ENCODE measurements around the gene SHISA2.

SHISA2 gene

DNA sequence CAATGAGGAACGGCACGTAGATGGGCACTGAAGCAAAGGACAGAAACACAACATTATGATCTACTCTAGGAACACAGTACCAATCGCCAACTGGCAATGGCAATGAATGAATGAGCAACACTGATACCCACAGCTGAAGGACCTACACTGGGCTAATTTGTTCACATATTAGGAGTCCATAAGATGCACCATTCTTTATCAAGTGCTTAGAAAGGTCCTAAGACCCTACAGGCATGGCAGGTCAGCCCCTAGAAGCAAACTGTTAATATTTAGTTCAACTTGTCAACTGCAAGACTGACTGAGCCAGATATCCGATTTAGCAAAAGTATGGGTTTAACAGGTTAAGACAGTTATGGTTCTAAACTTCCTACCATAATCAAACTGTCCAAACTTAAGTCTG is 4.8 kb downstream of the SHISA2 start:
- no peaks in the 10 kb centered on the region for H3K9me2 ChIP-seq (ENCODE audit: low read depth, low read length)
- H3K9ac ChIP-seq (ENCODE audit: low read length): no peak overlapping the region

DNA sequence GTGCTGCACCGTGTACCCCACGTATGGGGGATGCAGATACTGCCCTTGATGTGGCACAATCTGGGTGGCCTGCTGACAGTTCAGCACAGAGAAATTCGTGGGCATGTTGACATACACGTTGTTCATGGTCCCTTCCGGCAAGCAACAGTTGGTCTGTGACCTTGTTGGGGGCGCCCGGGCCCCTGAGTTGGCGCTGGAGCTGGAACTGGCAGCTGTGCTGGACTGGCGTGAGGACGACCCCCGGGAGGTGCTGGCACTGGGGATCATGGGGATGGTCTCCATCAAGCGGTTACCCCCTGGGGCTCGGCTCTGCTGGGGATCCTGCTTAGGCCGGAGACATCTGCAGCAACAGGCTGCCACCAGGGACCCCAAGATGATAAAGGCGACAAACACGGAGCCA is 5.2 kb downstream of the SHISA2 start:
- no peaks in the 10 kb centered on the region for H3K27me3 ChIP-seq (ENCODE audit: insufficient read depth, low read length)
- H4K20me1 ChIP-seq (ENCODE audit: insufficient read depth, low read length): no peaks in the 10 kb centered on the region
- H2AFZ ChIP-seq (ENCODE audit: low read length): no peak overlapping the region
- no peak overlapping the region for H3K4me2 ChIP-seq (ENCODE audit: low read length)
- H3K4me3 ChIP-seq (ENCODE audit: low read depth, low read length, poor library complexity, severe bottlenecking): no peak overlapping the region
- no peaks in the 10 kb centered on the region for H3K9me3 ChIP-seq (ENCODE audit: low read length)
- H3K4me1 ChIP-seq (ENCODE audit: insufficient read depth, low read length, severe bottlenecking): no peaks in the 10 kb centered on the region
- no peak overlapping the region for H3K27ac ChIP-seq (ENCODE audit: low read depth, low read length, poor library complexity, severe bottlenecking)
- H3K9me2 ChIP-seq (ENCODE audit: low read depth, low read length): no peaks in the 10 kb centered on the region
- no peak overlapping the region for H3K9ac ChIP-seq (ENCODE audit: low read length)
- no peaks in the 10 kb centered on the region for H3F3A ChIP-seq (ENCODE audit: insufficient read depth, low read length)
- no peaks in the 10 kb centered on the region for H3K36me3 ChIP-seq (ENCODE audit: insufficient read depth, low read length)
- H3K79me2 ChIP-seq (ENCODE audit: insufficient read depth, low read length): no peaks in the 10 kb centered on the region
- TF ChIP-seq, protein P1, sequence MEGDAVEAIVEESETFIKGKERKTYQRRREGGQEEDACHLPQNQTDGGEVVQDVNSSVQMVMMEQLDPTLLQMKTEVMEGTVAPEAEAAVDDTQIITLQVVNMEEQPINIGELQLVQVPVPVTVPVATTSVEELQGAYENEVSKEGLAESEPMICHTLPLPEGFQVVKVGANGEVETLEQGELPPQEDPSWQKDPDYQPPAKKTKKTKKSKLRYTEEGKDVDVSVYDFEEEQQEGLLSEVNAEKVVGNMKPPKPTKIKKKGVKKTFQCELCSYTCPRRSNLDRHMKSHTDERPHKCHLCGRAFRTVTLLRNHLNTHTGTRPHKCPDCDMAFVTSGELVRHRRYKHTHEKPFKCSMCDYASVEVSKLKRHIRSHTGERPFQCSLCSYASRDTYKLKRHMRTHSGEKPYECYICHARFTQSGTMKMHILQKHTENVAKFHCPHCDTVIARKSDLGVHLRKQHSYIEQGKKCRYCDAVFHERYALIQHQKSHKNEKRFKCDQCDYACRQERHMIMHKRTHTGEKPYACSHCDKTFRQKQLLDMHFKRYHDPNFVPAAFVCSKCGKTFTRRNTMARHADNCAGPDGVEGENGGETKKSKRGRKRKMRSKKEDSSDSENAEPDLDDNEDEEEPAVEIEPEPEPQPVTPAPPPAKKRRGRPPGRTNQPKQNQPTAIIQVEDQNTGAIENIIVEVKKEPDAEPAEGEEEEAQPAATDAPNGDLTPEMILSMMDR (IDR thresholded peaks at IDR 0.05; ENCODE audit: low read length): no peak
- TF ChIP-seq EZH2 (IDR thresholded peaks at IDR 0.05; ENCODE audit: borderline replicate concordance, low read length): no peak

More for the DNA sequence above, 4.8 kb downstream of the SHISA2 start:
- H3K4me2 ChIP-seq (ENCODE audit: low read length): no peak overlapping the region
- H3K4me1 ChIP-seq (ENCODE audit: insufficient read depth, low read length, severe bottlenecking): no peaks in the 10 kb centered on the region
- H3K36me3 ChIP-seq (ENCODE audit: insufficient read depth, low read length): no peaks in the 10 kb centered on the region
- no peaks in the 10 kb centered on the region for H3K27me3 ChIP-seq (ENCODE audit: insufficient read depth, low read length)
- no peaks in the 10 kb centered on the region for H3K79me2 ChIP-seq (ENCODE audit: insufficient read depth, low read length)
- H2AFZ ChIP-seq (ENCODE audit: low read length): no peak overlapping the region
- no peaks in the 10 kb centered on the region for H3F3A ChIP-seq (ENCODE audit: insufficient read depth, low read length)
- no peaks in the 10 kb centered on the region for H3K9me3 ChIP-seq (ENCODE audit: low read length)
- TF ChIP-seq, protein P1 (IDR thresholded peaks at IDR 0.05; ENCODE audit: low read length): no peak
- TF ChIP-seq EZH2 (IDR thresholded peaks at IDR 0.05; ENCODE audit: borderline replicate concordance, low read length): no peak
- H4K20me1 ChIP-seq (ENCODE audit: insufficient read depth, low read length): no peaks in the 10 kb centered on the region
- no peak overlapping the region for H3K4me3 ChIP-seq (ENCODE audit: low read depth, low read length, poor library complexity, severe bottlenecking)
- H3K27ac ChIP-seq (ENCODE audit: low read depth, low read length, poor library complexity, severe bottlenecking): no peak overlapping the region

DNA sequence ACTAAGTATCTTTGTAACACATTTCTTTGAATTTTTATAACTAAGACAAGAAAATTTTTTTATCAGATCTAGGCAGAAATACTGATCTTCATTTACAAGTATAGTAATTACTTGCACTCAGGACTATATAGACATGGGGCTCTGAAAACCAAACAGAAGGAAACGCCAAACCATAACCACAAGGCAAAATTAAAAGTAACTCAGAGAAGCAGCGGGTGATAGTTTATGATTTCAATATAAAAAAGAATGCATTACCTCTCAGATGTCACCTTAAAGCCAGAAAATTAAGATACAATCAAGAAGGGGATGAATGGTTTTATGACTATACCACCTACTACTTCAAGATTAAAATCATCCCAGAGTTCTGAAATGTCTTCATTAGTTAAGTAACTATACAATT is 6.7 kb downstream of the SHISA2 start:
- no peak overlapping the region for H2AFZ ChIP-seq (ENCODE audit: low read length)
- no peak overlapping the region for H3K9ac ChIP-seq (ENCODE audit: low read length)
- H3K9me3 ChIP-seq (ENCODE audit: low read length): no peaks in the 10 kb centered on the region
- no peaks in the 10 kb centered on the region for H3K4me1 ChIP-seq (ENCODE audit: insufficient read depth, low read length, severe bottlenecking)
- H3K27ac ChIP-seq (ENCODE audit: low read depth, low read length, poor library complexity, severe bottlenecking): no peak overlapping the region
- no peaks in the 10 kb centered on the region for H3K27me3 ChIP-seq (ENCODE audit: insufficient read depth, low read length)
- no peaks in the 10 kb centered on the region for H4K20me1 ChIP-seq (ENCODE audit: insufficient read depth, low read length)
- no peaks in the 10 kb centered on the region for H3K36me3 ChIP-seq (ENCODE audit: insufficient read depth, low read length)
- no peaks in the 10 kb centered on the region for H3K79me2 ChIP-seq (ENCODE audit: insufficient read depth, low read length)
- H3K9me2 ChIP-seq (ENCODE audit: low read depth, low read length): no peaks in the 10 kb centered on the region
- H3K4me3 ChIP-seq (ENCODE audit: low read depth, low read length, poor library complexity, severe bottlenecking): no peak overlapping the region
- no peak for TF ChIP-seq EZH2 (IDR thresholded peaks at IDR 0.05; ENCODE audit: borderline replicate concordance, low read length)
- TF ChIP-seq, protein P1 (IDR thresholded peaks at IDR 0.05; ENCODE audit: low read length): no peak
- H3K4me2 ChIP-seq (ENCODE audit: low read length): no peak overlapping the region
- H3F3A ChIP-seq (ENCODE audit: insufficient read depth, low read length): no peaks in the 10 kb centered on the region

Data from OCI-LY1 (cell line).